GM18498 (cell line): Measurements from ENCODE around the gene ANKK1.

Experiments
- ATAC-seq: cut with Tn5 transposase; IDR thresholded peaks from one replicate; pipeline ENCODE4 v1.9.1; 2021; ENCODE audit warnings: mild to moderate bottlenecking, moderate library complexity; ENCODE audit not compliant: unreplicated experiment

The ANKK1 gene

GRCh38 chr11:113377681-113378412 is 9.7 kb upstream of the ANKK1 start:
- no peak for ATAC-seq

DNA sequence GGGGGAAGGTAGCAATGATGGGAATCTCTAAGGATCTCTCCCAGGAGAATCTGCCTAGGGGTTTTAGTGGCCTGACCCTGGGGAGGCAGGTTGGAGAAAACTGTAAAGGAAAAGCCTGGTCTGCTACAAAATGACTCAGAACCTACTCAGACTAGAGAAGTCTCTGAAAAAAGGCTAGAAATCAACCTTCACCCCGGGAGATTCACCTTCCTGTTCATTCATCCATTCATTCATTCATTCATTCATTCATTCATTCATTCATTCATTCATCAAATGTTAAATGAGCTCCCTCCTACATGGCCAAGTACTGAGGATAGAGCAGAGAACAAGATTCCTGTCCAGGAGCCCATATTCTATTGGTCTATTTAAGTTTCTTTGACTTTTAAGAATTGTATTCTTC is 8.9 kb upstream of the ANKK1 start:
- no peak for ATAC-seq

DNA sequence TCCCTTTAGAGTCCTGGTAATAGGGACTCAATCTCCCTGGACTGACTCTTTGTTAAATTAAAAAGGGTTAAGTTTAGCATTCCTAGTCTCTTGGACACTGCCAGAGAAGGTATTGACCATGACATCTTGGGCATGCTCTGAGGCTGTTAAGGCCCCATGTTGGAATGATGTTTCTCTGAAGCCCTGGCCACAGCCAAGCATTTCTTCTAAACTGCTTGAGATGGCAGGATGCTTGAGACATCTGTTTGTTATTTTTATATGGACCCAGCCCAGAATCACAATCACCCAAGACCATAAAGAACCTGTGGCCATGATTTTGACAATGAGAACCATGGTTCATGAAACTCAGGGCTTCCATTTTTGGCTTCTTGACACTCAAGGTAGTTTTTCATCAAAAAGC is 5.5 kb upstream of the ANKK1 start:
- no peak for ATAC-seq

- no peak for ATAC-seq
Measured at GRCh38 chr11:113384551-113384950, 3.0 kb upstream of the ANKK1 start.

DNA sequence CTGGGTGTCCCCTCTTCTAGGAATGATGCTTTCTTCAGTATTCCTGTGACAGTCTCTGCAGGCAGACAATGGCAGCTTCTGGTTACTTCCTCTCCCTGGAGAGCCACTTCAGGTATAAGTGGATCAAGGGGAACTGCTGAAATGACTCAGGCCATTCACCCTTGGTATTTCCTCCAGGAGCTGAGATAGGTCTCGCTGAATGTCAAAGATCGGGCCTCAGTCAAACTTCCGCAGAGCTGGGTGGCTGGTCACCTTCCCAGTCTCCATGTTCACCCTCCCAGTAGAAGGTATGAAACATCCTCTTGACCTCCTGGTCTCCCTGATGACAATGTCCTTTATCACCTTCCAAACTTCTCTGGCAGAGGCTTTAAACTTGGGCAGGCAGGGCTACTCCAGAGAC is 1.8 kb upstream of the ANKK1 start:
- ATAC-seq = no peak

- ATAC-seq = no peak
Measured at GRCh38 chr11:113386866-113387265, 713 bp upstream of the ANKK1 start.

DNA sequence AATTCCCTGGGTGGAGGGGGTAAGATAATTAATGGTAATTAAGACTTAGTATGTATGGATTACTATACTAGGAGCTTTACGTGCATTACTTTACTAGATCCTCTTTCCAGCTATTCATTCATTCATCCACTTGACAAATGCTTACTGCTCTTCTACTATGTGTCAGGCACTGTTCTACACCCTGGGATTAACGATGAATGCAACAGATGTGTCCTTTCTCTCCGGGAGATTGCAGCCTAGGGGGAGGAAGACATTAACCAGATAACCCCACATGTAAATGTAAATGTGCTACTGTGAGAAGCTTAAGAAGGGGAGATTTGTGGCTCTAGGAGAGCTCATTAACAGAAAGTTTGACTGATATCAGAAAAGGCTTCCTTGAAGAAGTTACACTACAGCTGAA is 1.7 kb downstream of the ANKK1 start:
- ATAC-seq = no peak

DNA sequence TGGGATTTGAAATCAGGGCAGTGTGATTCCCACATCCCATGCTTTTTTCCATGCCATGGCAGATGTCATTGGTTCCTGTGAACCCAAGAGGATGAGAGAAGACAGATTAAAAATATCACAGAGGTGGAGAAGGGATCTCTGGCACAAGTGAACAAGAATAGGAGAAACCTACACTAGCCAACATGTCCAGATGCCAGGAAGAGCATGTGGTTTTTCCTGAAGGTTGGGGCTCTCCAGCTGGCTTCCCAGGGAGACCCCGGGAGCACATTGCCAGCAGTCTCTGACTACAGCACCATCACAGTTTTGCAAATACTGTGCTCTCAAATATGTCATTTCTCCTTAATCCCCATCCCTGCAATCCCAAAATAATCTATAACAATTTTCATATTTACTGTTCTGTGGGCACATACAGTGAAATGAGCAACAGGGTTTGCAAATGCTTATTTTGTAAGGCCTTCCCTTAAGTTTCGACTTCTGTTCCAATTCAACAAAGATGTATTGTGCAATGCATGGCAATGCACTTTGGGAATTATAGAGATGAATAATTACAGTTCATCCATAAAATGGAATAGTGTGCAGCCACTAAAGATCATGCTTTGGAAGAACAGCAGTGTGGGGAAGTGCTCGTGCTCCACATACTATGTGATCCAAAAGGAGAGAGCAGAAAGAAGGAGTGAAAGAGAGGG is 4.8 kb downstream of the ANKK1 start:
- no peak for ATAC-seq

DNA sequence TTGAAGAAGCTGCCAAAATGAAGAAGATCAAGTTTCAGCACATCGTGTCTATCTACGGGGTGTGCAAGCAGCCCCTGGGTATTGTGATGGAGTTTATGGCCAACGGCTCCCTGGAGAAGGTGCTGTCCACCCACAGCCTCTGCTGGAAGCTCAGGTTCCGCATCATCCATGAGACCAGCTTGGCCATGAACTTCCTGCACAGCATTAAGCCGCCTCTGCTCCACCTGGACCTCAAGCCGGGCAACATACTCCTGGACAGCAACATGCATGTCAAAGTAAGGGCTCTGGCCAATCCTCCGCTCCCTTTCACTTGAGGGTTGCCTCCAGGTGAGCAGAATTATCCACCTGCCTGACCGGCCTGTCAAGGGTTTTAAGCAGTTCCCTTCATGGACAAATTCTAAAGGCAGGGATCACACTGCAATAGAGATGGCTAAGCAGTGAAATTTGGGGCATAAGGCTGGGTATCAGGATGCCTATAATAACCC is 6.0 kb downstream of the ANKK1 start:
- no peak for ATAC-seq

DNA sequence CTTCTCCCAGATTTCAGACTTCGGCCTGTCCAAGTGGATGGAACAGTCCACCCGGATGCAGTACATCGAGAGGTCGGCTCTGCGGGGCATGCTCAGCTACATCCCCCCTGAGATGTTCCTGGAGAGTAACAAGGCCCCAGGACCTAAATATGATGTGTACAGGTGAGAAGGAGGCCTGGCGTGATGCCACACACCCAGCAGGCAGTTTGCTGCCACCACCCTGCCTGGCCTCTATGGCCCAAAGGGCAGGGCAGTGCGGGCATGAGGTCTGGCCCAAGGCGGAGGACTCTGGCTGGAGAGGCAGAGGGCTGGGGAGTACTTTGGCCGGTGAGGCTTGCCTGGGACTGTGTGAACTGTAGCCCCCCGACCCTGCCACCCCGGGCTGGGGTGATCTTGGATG is 7.3 kb downstream of the ANKK1 start:
- no peak for ATAC-seq

DNA sequence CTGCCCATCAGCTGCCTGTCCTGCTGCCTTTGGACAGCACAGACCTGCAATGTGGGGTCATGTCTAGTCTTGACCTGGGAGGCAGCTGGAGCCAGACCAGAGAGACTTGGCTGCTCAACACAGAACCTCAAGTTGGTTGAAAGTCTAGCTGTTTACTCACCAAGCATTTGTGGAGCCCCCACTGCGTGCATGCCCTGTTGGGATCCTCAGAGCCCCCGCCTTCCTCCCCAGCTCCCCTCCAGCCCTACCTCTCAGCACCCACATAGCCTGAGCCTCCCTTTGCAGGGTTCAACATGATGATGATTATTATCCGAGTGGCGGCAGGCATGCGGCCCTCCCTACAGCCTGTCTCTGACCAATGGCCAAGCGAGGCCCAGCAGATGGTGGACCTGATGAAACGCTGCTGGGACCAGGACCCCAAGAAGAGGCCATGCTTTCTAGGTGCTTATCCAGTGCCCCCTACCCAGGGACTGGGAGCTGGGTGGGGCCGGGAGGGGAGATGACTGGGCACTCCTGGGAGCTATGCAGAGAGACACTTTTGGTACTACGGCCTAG is 8.3 kb downstream of the ANKK1 start:
- ATAC-seq = no peak

DNA sequence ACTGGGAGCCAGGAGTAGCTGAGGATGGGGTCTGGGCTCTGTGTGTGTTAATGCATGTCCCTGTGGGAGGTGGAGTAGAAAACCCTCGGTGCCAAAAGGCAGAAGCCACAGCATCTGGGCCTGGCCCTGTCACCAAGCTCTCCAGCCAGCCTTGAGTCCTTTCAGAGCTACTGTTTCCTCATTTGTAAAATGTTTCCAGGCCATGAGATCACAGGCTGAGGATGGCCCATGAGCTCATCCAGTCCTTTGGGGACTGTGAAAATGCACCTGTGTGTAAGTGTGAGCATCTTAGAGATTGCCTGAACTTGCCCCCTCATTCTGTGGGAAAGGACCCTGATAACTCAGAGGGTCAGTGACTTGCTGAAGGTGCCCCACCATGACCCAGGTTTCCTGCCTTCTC is 9.1 kb downstream of the ANKK1 start:
- no peak for ATAC-seq

GRCh38 chr11:113397212-113397611 is 9.6 kb downstream of the ANKK1 start:
- ATAC-seq = no peak

DNA sequence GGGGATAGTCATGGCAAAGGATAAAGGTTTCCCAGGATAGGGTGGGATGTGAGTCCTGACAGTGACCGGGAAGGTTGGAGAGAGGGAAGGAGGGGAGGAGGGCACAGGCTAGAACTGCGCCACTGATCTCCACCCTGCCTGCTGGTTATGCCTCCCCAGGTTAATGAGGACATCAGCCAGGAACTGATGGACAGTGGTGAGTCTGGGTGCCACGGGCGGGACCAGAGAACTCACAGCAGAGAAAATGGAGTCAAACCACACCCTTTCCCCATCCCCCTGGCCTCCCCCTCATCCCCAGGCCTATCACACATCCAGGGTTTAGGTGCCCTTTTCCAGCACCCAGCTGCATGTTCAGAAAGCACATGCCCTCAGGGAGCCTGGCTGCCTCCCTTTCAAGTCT is 10.2 kb downstream of the ANKK1 start:
- ATAC-seq = no peak

GRCh38 chr11:113398669-113399430 is 11.3 kb downstream of the ANKK1 start:
- ATAC-seq = no peak

DNA sequence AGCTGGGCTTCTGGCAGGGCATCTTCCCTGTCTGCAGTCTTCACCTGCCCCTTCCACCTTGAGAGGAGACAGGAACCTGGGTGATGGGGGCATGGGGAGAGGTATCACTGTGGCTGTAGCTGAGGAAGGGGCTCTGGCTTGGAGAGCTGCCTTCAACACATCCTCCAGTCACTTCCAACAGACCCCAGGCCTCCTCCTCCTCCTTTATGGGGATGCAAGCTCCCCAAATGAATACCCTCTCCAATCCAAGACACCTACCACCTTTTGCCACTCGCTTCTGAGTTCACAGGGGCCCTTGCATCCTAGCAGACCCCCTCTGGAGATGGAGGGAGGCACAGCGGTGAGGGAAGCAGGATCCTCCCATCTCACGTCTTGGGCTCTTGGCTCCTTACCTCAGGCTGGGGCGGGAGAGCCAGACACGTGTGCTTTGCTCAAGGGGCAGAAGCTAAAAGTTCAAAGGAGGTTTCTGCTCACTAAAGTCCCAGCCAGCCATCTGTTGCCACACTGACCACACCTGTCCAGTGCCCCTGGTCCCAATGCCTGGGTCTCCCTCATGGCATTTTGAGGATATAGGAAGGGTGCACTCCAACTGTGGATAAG is 13.2 kb downstream of the ANKK1 start:
- no peak for ATAC-seq

GRCh38 chr11:113401718-113402117 is 14.1 kb downstream of the ANKK1 start:
- no peak for ATAC-seq

- ATAC-seq = no peak
Measured at GRCh38 chr11:113404859-113405430, 17.4 kb downstream of the ANKK1 start.

GRCh38 chr11:113405724-113406478 is 18.3 kb downstream of the ANKK1 start:
- ATAC-seq = no peak

- no peak for ATAC-seq
Measured at GRCh38 chr11:113407163-113407562, 19.6 kb downstream of the ANKK1 start.
